SU-DHL-6 (cell line): Measurements from ENCODE around the gene SETD6.

Experiments used
- H2AFZ ChIP-seq: fragments of 200-600 bp; sonication (generic); 2 replicates; pipeline ENCODE4 v1.6.1; 2014; ENCODE audit warnings: low read depth, mild to moderate bottlenecking, moderate library complexity, mixed read lengths, antibody characterized with exemption, low read length; ENCODE audit not compliant: severe bottlenecking
- H3F3A ChIP-seq: fragments of 200-600 bp; shearing (Covaris generic); 2 replicates; pipeline ENCODE4 v1.6.0; 2016; ENCODE audit warnings: antibody characterized with exemption, mild to moderate bottlenecking; ENCODE audit not compliant: insufficient read depth
- H3K27ac ChIP-seq: fragments of 200-600 bp; sonication (generic); 2 replicates; pipeline ENCODE4 v1.5.1; 2016; ENCODE audit warnings: low read depth, mild to moderate bottlenecking, low read length, moderate library complexity, mixed read lengths
- H3K27me3 ChIP-seq: fragments of 200-600 bp; sonication (generic), shearing (Covaris generic); 2 replicates; pipeline ENCODE4 v1.6.0; 2014; ENCODE audit warnings: mild to moderate bottlenecking, low read length
- H3K36me3 ChIP-seq: fragments of 200-600 bp; sonication (generic); 2 replicates; pipeline ENCODE4 v1.6.1; 2014; ENCODE audit warnings: mild to moderate bottlenecking, low read length, mixed read lengths
- H3K4me2 ChIP-seq: fragments of 300-600, 200-600 bp; shearing (Covaris generic), sonication (generic); 2 replicates; pipeline ENCODE4 v1.6.0; 2014; ENCODE audit warnings: low read length, low read depth, mild to moderate bottlenecking; ENCODE audit not compliant: poor library complexity, severe bottlenecking
- H3K4me3 ChIP-seq: fragments of 200-600 bp; sonication (generic); 2 replicates; pipeline ENCODE4 v1.5.1; 2014; ENCODE audit warnings: antibody characterized with exemption, low read length, mild to moderate bottlenecking, mixed read lengths; ENCODE audit not compliant: insufficient read depth, poor library complexity, severe bottlenecking
- H3K79me2 ChIP-seq: fragments of 200-600 bp; sonication (generic); 2 replicates; pipeline ENCODE4 v1.6.1; 2014; ENCODE audit warnings: mild to moderate bottlenecking, low read length, moderate library complexity; ENCODE audit not compliant: insufficient read depth
- H3K9ac ChIP-seq: fragments of 200-600 bp; sonication (generic); 2 replicates; pipeline ENCODE4 v1.7.0; 2014; ENCODE audit warnings: mild to moderate bottlenecking, low read length
- H3K9me2 ChIP-seq: fragments of 200-600 bp; sonication (generic); replicated peaks from 2 replicates; pipeline ENCODE4 v1.6.1; 2014; ENCODE audit warnings: low read length; ENCODE audit not compliant: insufficient read depth
- H3K9me3 ChIP-seq: fragments of 200-600 bp; sonication (generic); 2 replicates; pipeline ENCODE4 v1.6.1; 2014; ENCODE audit warnings: low read length, mixed read lengths; ENCODE audit not compliant: insufficient read depth
- H4K20me1 ChIP-seq: fragments of 200-600 bp; sonication (generic); 2 replicates; pipeline ENCODE4 v1.6.1; 2014; ENCODE audit warnings: low read depth, mild to moderate bottlenecking, antibody characterized with exemption, low read length, moderate library complexity, mixed read lengths
- EZH2phosphoT487 ChIP-seq: fragments of 200-600 bp; sonication (generic), shearing (Covaris generic); conservative IDR thresholded peaks from 2 replicates; pipeline ENCODE4 v1.6.1; 2018; ENCODE audit warnings: mild to moderate bottlenecking, antibody characterized with exemption, low read length, moderate library complexity, mixed read lengths
- TF ChIP-seq, protein P1 (sequence below): fragments of 200-600 bp; sonication (generic); IDR thresholded peaks from one replicate; pipeline ENCODE4 v1.5.1; 2017; ENCODE audit warnings: antibody characterized with exemption, mild to moderate bottlenecking, low read length, moderate library complexity; ENCODE audit not compliant: insufficient read depth, poor library complexity, severe bottlenecking

SETD6 gene

DNA sequence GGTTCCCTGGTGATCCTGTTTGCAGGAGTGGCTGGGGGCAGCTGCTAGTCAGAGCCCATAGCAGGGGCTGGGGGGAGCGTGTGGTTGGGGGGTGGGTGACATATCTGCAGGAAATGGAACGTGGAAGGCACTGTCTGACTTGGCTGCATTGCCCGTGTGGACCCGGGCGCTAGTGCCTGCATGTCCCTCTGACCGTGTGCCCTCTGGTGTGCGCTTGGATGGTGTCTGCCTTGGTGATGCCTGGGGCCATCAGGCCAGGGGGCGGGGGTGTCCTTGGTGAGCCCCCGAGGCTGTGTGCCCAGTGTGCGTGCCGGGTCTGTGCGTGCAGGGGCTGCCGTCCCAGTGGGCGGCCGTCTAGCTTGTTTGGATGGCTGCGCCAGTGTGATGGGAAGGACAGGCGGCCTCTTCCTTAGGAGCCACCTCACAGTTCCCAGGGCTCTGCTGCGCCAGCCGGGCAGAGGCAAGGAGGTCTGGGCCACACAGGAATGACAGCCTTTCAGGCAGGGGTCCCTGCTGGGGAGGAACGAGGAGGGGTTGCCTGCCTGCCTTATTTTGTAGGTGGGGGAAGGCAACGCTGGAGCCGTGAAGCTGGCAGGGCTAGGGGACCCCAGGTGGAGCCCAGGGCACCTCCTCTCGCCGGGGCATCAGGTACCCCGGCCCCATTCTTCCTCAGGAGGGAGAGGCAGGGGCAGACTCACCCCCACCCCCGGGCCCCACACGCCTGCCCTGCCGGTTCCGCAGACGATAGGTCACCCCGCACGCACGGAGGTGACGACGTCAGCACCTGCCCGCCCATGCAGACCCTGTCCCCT lies 14.7 kb upstream of the SETD6 start:
- H4K20me1 ChIP-seq = no peaks in the 10 kb centered on the region
- H3F3A ChIP-seq = no peaks in the 10 kb centered on the region
- no peak for TF ChIP-seq EZH2phosphoT487
- TF ChIP-seq, protein P1, sequence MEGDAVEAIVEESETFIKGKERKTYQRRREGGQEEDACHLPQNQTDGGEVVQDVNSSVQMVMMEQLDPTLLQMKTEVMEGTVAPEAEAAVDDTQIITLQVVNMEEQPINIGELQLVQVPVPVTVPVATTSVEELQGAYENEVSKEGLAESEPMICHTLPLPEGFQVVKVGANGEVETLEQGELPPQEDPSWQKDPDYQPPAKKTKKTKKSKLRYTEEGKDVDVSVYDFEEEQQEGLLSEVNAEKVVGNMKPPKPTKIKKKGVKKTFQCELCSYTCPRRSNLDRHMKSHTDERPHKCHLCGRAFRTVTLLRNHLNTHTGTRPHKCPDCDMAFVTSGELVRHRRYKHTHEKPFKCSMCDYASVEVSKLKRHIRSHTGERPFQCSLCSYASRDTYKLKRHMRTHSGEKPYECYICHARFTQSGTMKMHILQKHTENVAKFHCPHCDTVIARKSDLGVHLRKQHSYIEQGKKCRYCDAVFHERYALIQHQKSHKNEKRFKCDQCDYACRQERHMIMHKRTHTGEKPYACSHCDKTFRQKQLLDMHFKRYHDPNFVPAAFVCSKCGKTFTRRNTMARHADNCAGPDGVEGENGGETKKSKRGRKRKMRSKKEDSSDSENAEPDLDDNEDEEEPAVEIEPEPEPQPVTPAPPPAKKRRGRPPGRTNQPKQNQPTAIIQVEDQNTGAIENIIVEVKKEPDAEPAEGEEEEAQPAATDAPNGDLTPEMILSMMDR = no peak
- H3K27ac ChIP-seq = no peak overlapping the region
- peak overlapping the region; percentile 19 for H3K9ac ChIP-seq
- H3K27me3 ChIP-seq = no peaks in the 10 kb centered on the region
- H3K36me3 ChIP-seq = no peaks in the 10 kb centered on the region
- H3K79me2 ChIP-seq = no peaks in the 10 kb centered on the region
- H3K9me3 ChIP-seq = no peaks in the 10 kb centered on the region
- peak overlapping the region; percentile 60 for H2AFZ ChIP-seq
- peak overlapping the region; percentile 15 for H3K4me3 ChIP-seq
- H3K4me2 ChIP-seq = peak overlapping the region; percentile 46
- H3K9me2 ChIP-seq = no peaks in the 10 kb centered on the region

DNA sequence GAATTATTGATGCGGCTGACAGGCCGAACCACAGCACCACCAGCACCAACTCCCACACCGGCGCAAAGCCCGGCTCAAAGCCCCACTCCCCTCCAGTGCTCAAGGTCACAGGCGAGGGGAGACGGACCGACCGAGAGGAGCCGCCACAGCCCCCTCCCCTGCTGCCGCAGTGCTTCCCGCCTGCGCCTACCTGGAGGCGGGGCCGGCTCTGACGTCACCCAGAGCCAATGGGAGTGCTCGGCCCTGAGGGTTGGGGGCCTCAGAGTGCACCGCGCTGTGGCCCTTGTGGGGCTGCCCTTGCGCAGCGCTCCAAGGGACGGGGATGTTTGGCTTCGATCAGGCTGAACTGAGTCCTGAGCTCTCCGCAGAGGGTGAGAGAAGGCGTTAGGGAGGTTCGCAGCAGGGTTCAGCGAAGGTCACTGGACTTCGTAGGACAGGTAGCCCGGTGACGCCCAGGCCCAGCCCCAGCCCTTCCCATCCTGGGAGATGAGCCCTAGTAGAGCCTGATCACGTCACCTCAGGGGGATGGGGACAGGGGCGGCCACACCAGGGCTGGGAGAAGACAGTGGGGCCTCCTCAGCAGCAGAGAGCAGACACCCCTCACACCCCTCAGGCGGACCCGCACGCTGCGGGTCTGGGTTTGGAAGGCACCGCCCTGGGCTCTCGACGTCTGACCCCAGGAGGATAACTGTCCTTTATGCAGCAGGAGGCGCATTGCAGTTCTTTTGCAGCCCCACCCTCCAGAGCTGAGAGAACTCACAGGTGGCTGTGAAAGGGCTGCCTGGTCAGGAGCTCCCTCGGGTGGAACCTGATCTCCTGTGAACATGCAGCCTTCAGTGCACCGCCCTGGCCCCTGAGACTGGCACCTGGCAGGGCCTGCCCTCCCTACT lies 13.8 kb upstream of the SETD6 start:
- no peaks in the 10 kb centered on the region for H3K79me2 ChIP-seq
- no peak overlapping the region for H2AFZ ChIP-seq
- H3K4me2 ChIP-seq = peak overlapping the region; percentile 46
- no peaks in the 10 kb centered on the region for H3K27me3 ChIP-seq
- H3K4me3 ChIP-seq = peak overlapping the region; percentile 15
- H3K9me3 ChIP-seq = no peaks in the 10 kb centered on the region
- H3K9me2 ChIP-seq = no peaks in the 10 kb centered on the region
- no peaks in the 10 kb centered on the region for H3K36me3 ChIP-seq
- no peaks in the 10 kb centered on the region for H4K20me1 ChIP-seq
- TF ChIP-seq, protein P1 = no peak
- TF ChIP-seq EZH2phosphoT487 = no peak
- H3F3A ChIP-seq = no peaks in the 10 kb centered on the region
- no peak overlapping the region for H3K27ac ChIP-seq
- H3K9ac ChIP-seq = peak overlapping the region; percentile 19

DNA sequence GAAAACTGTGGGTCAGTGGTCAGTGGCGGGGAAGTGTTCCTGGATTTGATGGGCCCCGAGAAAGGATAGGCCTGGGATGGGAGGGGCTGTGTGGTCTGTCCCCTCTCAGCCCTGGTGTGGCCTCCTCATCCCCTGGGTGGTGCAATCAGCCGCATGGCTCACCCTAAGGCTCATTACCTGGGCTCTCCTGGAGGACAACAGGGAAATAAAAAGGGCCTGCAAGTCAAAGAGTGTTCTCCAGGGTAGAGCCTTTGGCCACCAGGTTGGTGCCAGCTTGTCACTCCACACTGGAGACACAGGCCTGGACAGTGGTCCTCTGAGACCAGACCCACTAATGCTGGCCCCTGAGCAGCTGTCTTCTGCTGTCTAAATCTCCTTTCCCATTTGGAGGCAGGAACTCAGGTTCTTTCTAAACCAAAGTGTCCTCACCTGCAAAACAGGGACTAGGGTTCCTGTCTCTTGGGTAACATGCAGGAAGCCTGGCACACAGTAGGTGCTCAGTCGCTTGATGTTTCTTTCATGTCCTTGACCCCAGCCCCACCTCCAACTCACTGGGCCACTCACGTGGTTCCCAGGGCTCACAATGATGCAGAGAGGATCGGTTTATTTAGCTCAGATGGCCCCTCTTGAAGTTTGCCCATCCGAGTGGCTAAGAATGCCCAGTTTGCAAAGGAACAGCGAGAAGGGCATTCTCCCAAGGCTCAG lies 12.9 kb upstream of the SETD6 start:
- H3K27ac ChIP-seq = no peak overlapping the region
- no peaks in the 10 kb centered on the region for H3K27me3 ChIP-seq
- H3F3A ChIP-seq = no peaks in the 10 kb centered on the region
- H3K4me2 ChIP-seq = no peak overlapping the region
- no peaks in the 10 kb centered on the region for H4K20me1 ChIP-seq
- TF ChIP-seq, protein P1 = no peak
- TF ChIP-seq EZH2phosphoT487 = no peak
- no peak overlapping the region for H3K4me3 ChIP-seq
- no peaks in the 10 kb centered on the region for H3K9me3 ChIP-seq
- H2AFZ ChIP-seq = no peak overlapping the region
- H3K9ac ChIP-seq = no peak overlapping the region
- H3K9me2 ChIP-seq = no peaks in the 10 kb centered on the region
- H3K79me2 ChIP-seq = no peaks in the 10 kb centered on the region
- no peaks in the 10 kb centered on the region for H3K36me3 ChIP-seq
